ENCODE measurements around the gene ZNF500.

Gene ZNF500

DNA sequence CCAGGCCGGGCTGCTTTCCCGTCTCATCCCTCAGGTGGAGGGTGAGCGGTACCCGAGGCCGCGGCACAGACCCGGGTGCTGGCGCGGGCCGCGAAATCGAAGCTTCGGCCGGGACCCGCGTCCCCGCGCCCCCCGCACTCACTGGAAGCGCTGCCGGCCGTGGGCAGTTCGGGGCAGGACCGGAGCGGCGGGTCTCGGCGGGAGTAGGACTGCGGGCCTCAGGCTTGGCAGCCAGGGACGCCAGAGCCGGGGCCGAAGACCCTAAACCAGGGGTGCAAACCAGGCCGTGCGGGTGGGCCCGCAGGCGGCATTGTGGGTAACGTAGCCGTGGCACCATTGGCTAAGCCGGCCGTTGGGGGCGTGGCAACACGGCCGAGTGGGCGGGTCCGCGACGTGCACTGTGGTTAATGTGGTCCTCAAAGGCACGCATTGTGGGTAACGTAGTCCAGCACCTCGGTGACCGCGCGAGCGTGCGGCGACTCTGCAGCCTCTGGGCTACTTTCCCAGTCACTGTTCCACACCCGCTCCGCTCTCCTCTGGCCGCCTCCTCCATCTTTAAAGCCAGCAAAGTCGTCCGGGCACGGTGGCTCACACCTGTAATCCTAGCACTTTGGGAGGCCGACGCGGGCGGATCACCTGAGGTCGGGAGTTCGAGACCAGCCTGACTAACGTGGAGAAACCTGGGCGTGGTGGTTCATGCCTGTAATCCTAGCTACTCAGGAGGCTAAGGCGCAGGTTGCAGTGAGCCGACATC is at the start of gene ZNF500:
ZNF500 (minus strand) TSS at position 288 of the 754 bp plus-strand sequence. CDS start 1,184 bp downstream, outside the sequence.
- Histone ChIP-seq H3K4me3 (ENCODE audit: low read length in 2 of 2) (peak within 1 kb of the TSS; percentile 74 to 87), H3K27ac (ENCODE audit: low read length) (peak within 1 kb of the TSS; percentile 78), H3K9me3 (ENCODE audit: control insufficient read depth in 2 of 2, low read length in 2 of 2) (no peaks in the 10 kb centered on the region), H3K4me1 (ENCODE audit: control insufficient read depth, insufficient read depth, low read length) (peaks cover 32% of the 10 kb centered on the region), H3K27me3 (ENCODE audit: control insufficient read depth in 1 of 2, insufficient read depth in 2 of 2, low read length in 2 of 2) (no peaks in the 10 kb centered on the region), H3K9ac (ENCODE audit: low read length in 2 of 2) (peak within 1 kb of the TSS; percentile 81 to 92), H3K36me3 (ENCODE audit: control insufficient read depth in 2 of 2, insufficient read depth in 2 of 2, low read length in 2 of 2) (peaks cover 6 to 15% of the 10 kb centered on the region in 2 donors)

DNA sequence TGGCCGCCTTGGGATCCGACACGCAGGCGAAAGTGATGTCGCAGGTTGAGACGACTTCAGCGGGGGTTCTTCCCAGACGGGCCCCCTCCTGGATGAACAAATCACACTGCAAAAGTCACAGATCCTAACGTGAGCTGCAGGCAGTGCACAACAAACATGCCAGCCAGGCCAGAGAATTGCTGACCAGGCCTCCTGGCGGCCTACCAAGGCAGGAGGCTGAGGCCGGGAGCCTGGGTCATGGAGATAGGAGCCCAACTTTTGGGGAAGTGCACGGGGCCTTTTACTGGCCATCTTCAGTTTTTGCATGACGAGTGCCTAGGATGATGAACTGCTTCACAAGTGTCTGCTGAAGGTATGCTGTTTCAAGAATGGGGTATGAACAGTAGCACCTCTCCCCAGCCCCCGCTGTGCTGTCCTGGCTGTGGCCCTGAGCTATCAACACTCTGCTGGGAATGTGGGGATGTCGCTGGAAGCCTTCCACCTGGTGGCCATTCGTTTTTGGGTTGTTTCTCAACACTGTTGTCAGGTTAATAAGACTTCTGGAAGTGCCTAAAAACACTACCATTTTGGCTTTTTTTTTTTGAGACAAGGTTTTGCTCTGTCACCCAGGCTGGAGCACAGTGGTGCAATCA is 47.7 kb upstream of the ZNF500 start:
- peak overlapping the region; percentile 16 to 37 for H3K9ac ChIP-seq (ENCODE audit: low read length in 2 of 2)
- no peaks in the 10 kb centered on the region for H3K9me3 ChIP-seq (ENCODE audit: control insufficient read depth in 2 of 2, low read length in 2 of 2)
- peak overlapping the region; percentile 92 for H3K27ac ChIP-seq (ENCODE audit: low read length)
- H3K27me3 ChIP-seq (ENCODE audit: control insufficient read depth in 1 of 2, insufficient read depth in 2 of 2, low read length in 2 of 2): no peaks in the 10 kb centered on the region
- peaks cover 17% of the 10 kb centered on the region for H3K4me1 ChIP-seq (ENCODE audit: control insufficient read depth, insufficient read depth, low read length)
- H3K36me3 ChIP-seq (ENCODE audit: control insufficient read depth in 2 of 2, insufficient read depth in 2 of 2, low read length in 2 of 2): peaks cover 17 to 37% of the 10 kb centered on the region in 2 donors
- H3K4me3 ChIP-seq (ENCODE audit: low read length in 2 of 2): peak overlapping the region in 1 of 2 donors; percentile 29

DNA sequence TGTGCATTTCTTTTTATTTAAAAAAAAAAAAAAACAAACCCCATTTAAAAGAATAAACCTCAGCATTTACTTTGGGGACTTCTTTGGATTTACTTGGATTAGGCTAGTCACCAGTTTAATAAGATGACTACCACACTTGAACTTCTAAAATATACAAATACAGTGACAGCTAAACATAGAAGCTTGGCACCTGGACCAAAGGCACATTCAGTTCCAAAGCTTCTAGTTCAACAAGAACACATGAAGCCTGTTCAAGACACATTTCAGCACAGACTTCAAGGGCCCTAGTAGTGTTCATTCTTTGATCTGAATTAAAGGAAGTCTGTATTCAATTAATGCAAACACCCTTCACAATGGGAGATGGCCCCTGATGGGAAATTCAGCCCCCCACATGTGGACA is 47.1 kb upstream of the ZNF500 start:
- peak overlapping the region; percentile 92 for H3K27ac ChIP-seq (ENCODE audit: low read length)
- H3K36me3 ChIP-seq (ENCODE audit: control insufficient read depth in 2 of 2, insufficient read depth in 2 of 2, low read length in 2 of 2): peaks cover 15 to 34% of the 10 kb centered on the region in 2 donors
- no peaks in the 10 kb centered on the region for H3K27me3 ChIP-seq (ENCODE audit: control insufficient read depth in 1 of 2, insufficient read depth in 2 of 2, low read length in 2 of 2)

DNA sequence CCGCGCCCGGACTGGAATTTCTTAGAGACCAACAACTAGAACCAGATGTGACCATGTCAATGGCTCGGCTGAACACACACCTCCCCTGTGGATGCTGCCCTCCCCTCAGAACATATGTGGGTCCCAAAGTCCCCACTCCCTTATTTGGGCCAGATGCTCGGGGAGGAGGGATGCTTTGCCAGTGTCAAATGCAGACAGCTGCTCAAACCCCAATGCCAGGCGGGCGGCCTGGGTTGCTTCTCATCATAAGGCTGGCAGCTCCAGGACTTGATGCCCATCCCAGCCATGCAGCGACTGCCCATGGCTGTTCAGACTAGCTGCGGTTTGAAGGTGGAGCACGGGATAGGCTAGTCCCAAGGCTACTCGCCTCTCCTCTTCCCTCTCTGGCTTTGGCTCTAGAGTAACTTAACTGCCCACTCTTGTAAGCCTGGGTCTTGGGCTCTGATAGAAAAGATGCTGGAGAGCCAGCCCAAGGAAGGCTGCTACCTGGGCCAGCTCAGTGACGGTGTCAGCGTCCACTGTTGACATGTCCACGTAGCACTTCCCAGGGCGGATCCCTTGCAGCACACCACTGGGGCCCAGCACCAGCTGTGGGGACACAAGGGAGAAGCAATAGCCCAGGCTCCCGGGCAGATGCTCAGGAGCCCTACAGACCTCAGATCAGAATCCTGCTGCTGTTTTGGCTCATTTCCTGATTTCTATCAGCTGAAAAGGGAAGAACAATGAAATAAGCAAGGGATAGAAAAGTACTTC is 46.5 kb upstream of the ZNF500 start:
- H3K27ac ChIP-seq (ENCODE audit: low read length): peak overlapping the region; percentile 92
- no peaks in the 10 kb centered on the region for H3K9me3 ChIP-seq (ENCODE audit: control insufficient read depth in 2 of 2, low read length in 2 of 2)
- peak overlapping the region in 1 of 2 donors; percentile 16 for H3K4me3 ChIP-seq (ENCODE audit: low read length in 2 of 2)
- peaks cover 15 to 28% of the 10 kb centered on the region in 2 donors for H3K36me3 ChIP-seq (ENCODE audit: control insufficient read depth in 2 of 2, insufficient read depth in 2 of 2, low read length in 2 of 2)
- H3K4me1 ChIP-seq (ENCODE audit: control insufficient read depth, insufficient read depth, low read length): peaks cover 17% of the 10 kb centered on the region
- no peaks in the 10 kb centered on the region for H3K27me3 ChIP-seq (ENCODE audit: control insufficient read depth in 1 of 2, insufficient read depth in 2 of 2, low read length in 2 of 2)
- H3K9ac ChIP-seq (ENCODE audit: low read length in 2 of 2): peak overlapping the region in 1 of 2 donors; percentile 42

More for the DNA sequence above, 47.1 kb upstream of the ZNF500 start:
- no peaks in the 10 kb centered on the region for H3K9me3 ChIP-seq (ENCODE audit: control insufficient read depth in 2 of 2, low read length in 2 of 2)
- H3K9ac ChIP-seq (ENCODE audit: low read length in 2 of 2): peak overlapping the region; percentile 16 to 37
- no peak overlapping the region for H3K4me3 ChIP-seq (ENCODE audit: low read length in 2 of 2)
- peaks cover 17% of the 10 kb centered on the region for H3K4me1 ChIP-seq (ENCODE audit: control insufficient read depth, insufficient read depth, low read length)

DNA sequence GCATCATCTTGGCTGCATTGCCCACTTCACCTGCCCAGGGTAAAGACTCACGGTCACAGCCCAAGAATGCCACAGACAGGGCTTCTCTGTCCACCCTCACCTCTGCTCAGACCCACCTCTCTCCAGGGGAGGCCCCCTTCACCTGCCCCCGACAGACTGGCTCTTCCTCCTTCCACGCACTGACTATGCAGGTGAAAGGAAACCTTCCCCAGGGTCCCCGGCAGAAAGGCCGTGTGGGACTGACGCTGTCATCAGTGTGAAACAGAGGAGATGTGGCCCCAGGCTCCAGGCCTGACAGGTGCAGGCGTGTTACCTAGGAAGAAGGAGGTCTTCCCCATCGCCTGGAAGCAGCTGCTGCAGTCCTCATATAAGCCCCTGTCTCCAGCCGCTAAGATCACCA is 44.8 kb upstream of the ZNF500 start:
- peaks cover 17% of the 10 kb centered on the region for H3K4me1 ChIP-seq (ENCODE audit: control insufficient read depth, insufficient read depth, low read length)
- no peak overlapping the region for H3K4me3 ChIP-seq (ENCODE audit: low read length in 2 of 2)
- peak overlapping the region; percentile 37 for H3K27ac ChIP-seq (ENCODE audit: low read length)
- H3K36me3 ChIP-seq (ENCODE audit: control insufficient read depth in 2 of 2, insufficient read depth in 2 of 2, low read length in 2 of 2): peaks cover 19 to 25% of the 10 kb centered on the region in 2 donors
- no peaks in the 10 kb centered on the region for H3K27me3 ChIP-seq (ENCODE audit: control insufficient read depth in 1 of 2, insufficient read depth in 2 of 2, low read length in 2 of 2)
- no peaks in the 10 kb centered on the region for H3K9me3 ChIP-seq (ENCODE audit: control insufficient read depth in 2 of 2, low read length in 2 of 2)
- no peak overlapping the region for H3K9ac ChIP-seq (ENCODE audit: low read length in 2 of 2)

DNA sequence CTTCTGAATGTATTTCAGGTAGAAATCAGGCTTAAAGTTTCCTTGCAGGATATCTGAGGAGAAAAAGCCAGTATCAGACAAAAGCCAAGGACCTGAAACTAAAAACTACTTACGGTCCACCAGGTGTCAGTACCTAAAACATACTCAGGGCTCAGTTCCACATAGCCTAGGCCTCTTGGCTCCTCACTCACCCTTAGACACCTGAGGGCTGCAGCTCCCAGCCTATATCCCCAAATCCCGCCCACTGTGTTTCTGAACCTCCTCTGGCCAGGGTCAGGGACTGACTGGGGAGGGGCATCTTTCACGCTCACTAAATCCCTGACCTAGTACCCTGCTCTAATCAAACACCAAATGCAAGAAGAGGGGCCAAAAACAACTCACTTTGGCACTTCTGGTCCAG is 44.3 kb upstream of the ZNF500 start:
- no peaks in the 10 kb centered on the region for H3K27me3 ChIP-seq (ENCODE audit: control insufficient read depth in 1 of 2, insufficient read depth in 2 of 2, low read length in 2 of 2)
- H3K9me3 ChIP-seq (ENCODE audit: control insufficient read depth in 2 of 2, low read length in 2 of 2): no peaks in the 10 kb centered on the region
- no peak overlapping the region for H3K9ac ChIP-seq (ENCODE audit: low read length in 2 of 2)
- no peak overlapping the region for H3K4me3 ChIP-seq (ENCODE audit: low read length in 2 of 2)
- H3K4me1 ChIP-seq (ENCODE audit: control insufficient read depth, insufficient read depth, low read length): peaks cover 17% of the 10 kb centered on the region
- no peak overlapping the region for H3K27ac ChIP-seq (ENCODE audit: low read length)
- peaks cover 19 to 25% of the 10 kb centered on the region in 2 donors for H3K36me3 ChIP-seq (ENCODE audit: control insufficient read depth in 2 of 2, insufficient read depth in 2 of 2, low read length in 2 of 2)

DNA sequence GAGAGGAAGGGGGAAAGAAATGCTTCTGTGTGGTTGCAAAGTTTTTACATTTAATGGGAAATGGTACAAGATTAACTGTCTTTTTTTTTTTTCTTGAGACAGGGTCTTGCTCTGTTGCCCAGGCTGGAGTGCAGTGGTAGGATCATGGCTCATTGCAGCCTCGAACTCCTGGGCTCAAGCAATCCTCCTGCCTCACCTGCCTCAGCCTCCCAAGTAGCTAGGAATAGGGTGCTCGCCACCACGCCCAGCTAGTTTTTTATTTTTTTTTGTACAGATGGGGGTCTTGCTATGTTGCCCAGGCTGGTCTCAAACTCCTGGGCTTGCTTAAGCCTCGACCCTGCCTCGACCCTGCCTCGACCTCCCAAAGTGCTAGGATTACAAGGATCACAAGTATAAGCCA is 39.3 kb upstream of the ZNF500 start:
- H3K9me3 ChIP-seq (ENCODE audit: control insufficient read depth in 2 of 2, low read length in 2 of 2): no peaks in the 10 kb centered on the region
- peaks cover 15 to 22% of the 10 kb centered on the region in 2 donors for H3K36me3 ChIP-seq (ENCODE audit: control insufficient read depth in 2 of 2, insufficient read depth in 2 of 2, low read length in 2 of 2)
- peaks cover 19% of the 10 kb centered on the region for H3K4me1 ChIP-seq (ENCODE audit: control insufficient read depth, insufficient read depth, low read length)
- no peak overlapping the region for H3K4me3 ChIP-seq (ENCODE audit: low read length in 2 of 2)
- H3K27me3 ChIP-seq (ENCODE audit: control insufficient read depth in 1 of 2, insufficient read depth in 2 of 2, low read length in 2 of 2): no peaks in the 10 kb centered on the region
- H3K9ac ChIP-seq (ENCODE audit: low read length in 2 of 2): no peak overlapping the region
- no peak overlapping the region for H3K27ac ChIP-seq (ENCODE audit: low read length)

DNA sequence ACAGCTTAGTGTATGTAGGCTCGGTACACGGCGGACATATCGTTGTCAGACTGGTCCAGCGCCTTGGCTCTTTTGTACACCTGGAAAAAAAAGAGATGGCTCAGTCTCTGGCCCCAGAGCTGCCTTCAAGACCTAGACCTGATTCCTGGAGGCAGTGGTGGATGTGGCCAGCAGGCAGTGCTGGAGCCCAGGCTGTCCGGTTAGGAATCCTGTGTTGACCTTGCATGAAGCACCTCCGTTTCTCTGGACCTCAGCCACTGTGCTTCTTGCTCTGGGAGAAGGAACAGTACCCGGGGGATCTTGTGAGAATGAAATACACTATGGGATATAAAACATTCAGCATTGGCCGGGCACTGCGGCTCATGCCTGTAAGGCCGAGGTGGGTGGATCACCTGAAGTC is 38.3 kb upstream of the ZNF500 start:
- H3K9me3 ChIP-seq (ENCODE audit: control insufficient read depth in 2 of 2, low read length in 2 of 2): no peaks in the 10 kb centered on the region
- H3K27me3 ChIP-seq (ENCODE audit: control insufficient read depth in 1 of 2, insufficient read depth in 2 of 2, low read length in 2 of 2): no peaks in the 10 kb centered on the region
- peaks cover 30% of the 10 kb centered on the region for H3K4me1 ChIP-seq (ENCODE audit: control insufficient read depth, insufficient read depth, low read length)
- no peak overlapping the region for H3K9ac ChIP-seq (ENCODE audit: low read length in 2 of 2)
- peaks cover 11 to 20% of the 10 kb centered on the region in 2 donors for H3K36me3 ChIP-seq (ENCODE audit: control insufficient read depth in 2 of 2, insufficient read depth in 2 of 2, low read length in 2 of 2)
- H3K27ac ChIP-seq (ENCODE audit: low read length): peak overlapping the region; percentile 78
- H3K4me3 ChIP-seq (ENCODE audit: low read length in 2 of 2): no peak overlapping the region

DNA sequence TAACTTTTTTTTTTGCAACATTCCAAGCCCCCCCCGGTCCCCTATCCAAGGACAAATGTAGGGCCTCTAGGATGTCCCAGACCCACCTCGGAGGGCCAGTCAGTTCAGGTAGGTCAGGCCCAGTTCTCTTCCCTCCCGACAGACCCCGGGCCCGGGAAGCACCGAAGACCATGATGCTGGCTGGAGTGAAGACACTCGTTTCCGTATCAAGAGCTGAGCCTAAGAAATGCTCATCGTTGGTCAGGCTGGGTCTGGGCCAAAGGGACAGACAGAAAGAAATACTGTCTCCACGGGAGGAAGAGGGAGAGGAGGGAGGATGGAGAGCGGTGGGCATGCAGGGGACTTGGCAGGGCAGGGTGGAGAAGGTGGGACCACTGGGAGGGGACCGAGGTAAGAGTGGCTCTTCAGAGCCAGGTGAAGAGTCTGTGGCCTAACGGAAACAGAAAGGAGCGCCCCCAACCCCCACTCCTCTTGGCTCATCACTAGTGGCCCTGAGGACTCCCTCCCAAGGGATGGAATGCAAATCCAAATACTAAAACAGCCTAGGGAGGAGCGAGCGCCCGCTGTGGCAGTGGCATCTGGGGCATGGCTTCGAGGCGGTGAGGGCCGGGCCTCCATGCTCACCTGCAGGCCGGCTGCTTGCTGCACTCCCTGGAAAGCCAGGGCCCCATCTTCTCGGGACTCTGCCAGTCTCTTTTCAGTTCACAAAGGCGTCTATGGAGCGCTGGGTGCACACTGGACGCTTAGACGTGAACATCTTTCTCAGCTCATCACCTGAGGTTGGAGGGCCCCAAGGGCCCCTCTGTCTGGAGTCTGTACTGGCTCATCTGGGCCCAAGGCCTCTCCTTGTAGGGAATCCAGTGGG is 37.2 kb upstream of the ZNF500 start:
- H3K27ac ChIP-seq (ENCODE audit: low read length): peak overlapping the region; percentile 78

DNA sequence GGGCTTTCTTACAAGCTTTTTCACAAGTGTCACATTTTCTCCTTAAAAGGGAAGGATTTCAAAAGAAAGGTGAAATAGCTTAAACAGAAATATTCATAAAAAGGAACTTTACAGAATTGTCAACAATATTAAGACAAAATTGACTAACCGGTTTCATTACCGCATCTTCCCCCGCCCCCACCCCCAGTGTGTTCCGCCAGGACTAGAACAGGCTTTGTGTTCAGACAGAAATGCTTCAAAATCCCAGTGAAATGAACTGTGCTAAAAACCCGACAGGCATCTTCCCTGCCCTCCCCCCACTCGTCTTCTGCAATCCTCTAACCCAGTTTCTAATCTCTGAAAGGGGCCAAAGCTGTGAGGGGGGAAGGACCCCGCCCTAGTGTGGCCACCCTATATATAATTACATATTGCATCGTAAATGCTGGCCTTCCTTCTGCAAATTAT is 36.5 kb upstream of the ZNF500 start:
- no peaks in the 10 kb centered on the region for H3K27me3 ChIP-seq (ENCODE audit: control insufficient read depth in 1 of 2, insufficient read depth in 2 of 2, low read length in 2 of 2)
- H3K9me3 ChIP-seq (ENCODE audit: control insufficient read depth in 2 of 2, low read length in 2 of 2): no peaks in the 10 kb centered on the region
- peak overlapping the region; percentile 78 for H3K27ac ChIP-seq (ENCODE audit: low read length)
- peak overlapping the region in 1 of 2 donors; percentile 74 for H3K9ac ChIP-seq (ENCODE audit: low read length in 2 of 2)
- H3K4me1 ChIP-seq (ENCODE audit: control insufficient read depth, insufficient read depth, low read length): peaks cover 31% of the 10 kb centered on the region
- H3K4me3 ChIP-seq (ENCODE audit: low read length in 2 of 2): peak overlapping the region; percentile 73 to 83
- H3K36me3 ChIP-seq (ENCODE audit: control insufficient read depth in 2 of 2, insufficient read depth in 2 of 2, low read length in 2 of 2): peaks cover 23 to 27% of the 10 kb centered on the region in 2 donors

More for the DNA sequence above, 37.2 kb upstream of the ZNF500 start:
- Histone ChIP-seq H3K36me3 (ENCODE audit: control insufficient read depth in 2 of 2, insufficient read depth in 2 of 2, low read length in 2 of 2) (peaks cover 18 to 25% of the 10 kb centered on the region in 2 donors), H3K4me3 (ENCODE audit: low read length in 2 of 2) (no peak overlapping the region), H3K27me3 (ENCODE audit: control insufficient read depth in 1 of 2, insufficient read depth in 2 of 2, low read length in 2 of 2) (no peaks in the 10 kb centered on the region), H3K9me3 (ENCODE audit: control insufficient read depth in 2 of 2, low read length in 2 of 2) (no peaks in the 10 kb centered on the region), H3K4me1 (ENCODE audit: control insufficient read depth, insufficient read depth, low read length) (peaks cover 31% of the 10 kb centered on the region), H3K9ac (ENCODE audit: low read length in 2 of 2) (no peak overlapping the region)
